ENCODE results near the gene NPY. TPM values are rescaled to one million over a fixed set of nuclear protein-coding genes. Genes with fewer than 3 reads are reported as not detected.

The NPY gene
- total and polyA plus RNA-seq, 4 donors, result 0.47 TPM; not detected in 3

- WGBS, result 82% methylated on average over 5 of the region's 5 CpGs
- H3K9me3 ChIP-seq (ENCODE audit: control insufficient read depth in 4 of 4, low read length in 3 of 4), result no peaks in the 10 kb centered on the region
- TF ChIP-seq SP1 (IDR thresholded peaks at IDR 0.05) (no peak), ATF3 (IDR thresholded peaks at IDR 0.05) (no peak), HNF4A (conservative IDR thresholded peaks at IDR 0.05) (no peak), HNF4G (IDR thresholded peaks at IDR 0.05) (no peak), NR2F2 (IDR thresholded peaks at IDR 0.05) (no peak), TAF1 (conservative IDR thresholded peaks at IDR 0.05) (no peak), REST (IDR thresholded peaks at IDR 0.05) (no peak), FOXA1 (IDR thresholded peaks at IDR 0.05) (no peak), ZBTB33 (IDR thresholded peaks at IDR 0.05) (no peak), JUND (IDR thresholded peaks at IDR 0.05) (no peak), GABPA (IDR thresholded peaks at IDR 0.05 in 1 of 2, conservative IDR thresholded peaks at IDR 0.05 in 1 of 2) (no peak), FOXA2 (IDR thresholded peaks at IDR 0.05) (no peak), EGR1 (IDR thresholded peaks at IDR 0.05; ENCODE audit: low read depth in 2 of 2) (no peak), YY1 (IDR thresholded peaks at IDR 0.05) (no peak), MAX (IDR thresholded peaks at IDR 0.05) (no peak)
- H3K4me3 ChIP-seq (ENCODE audit: low read depth in 1 of 3, low read length in 3 of 3), result no peak overlapping the region
- no peaks in the 10 kb centered on the region for H3K36me3 ChIP-seq (ENCODE audit: control insufficient read depth in 4 of 4, insufficient read depth in 3 of 4, low read depth in 1 of 4, low read length in 3 of 4)
- peaks cover 0 to 2% (median 0%) of the 10 kb centered on the region in 4 donors for H3K27me3 ChIP-seq (ENCODE audit: control insufficient read depth in 4 of 4, insufficient read depth in 4 of 4, low read length in 3 of 4)
- DNase-seq (ENCODE audit: low spot score), result no peak
- no peak overlapping the region for H3K9ac ChIP-seq (ENCODE audit: low read depth in 1 of 2, low read length in 2 of 2)
- no peaks in the 10 kb centered on the region for H3K4me1 ChIP-seq (ENCODE audit: control insufficient read depth in 4 of 4, insufficient read depth in 4 of 4, low read length in 3 of 4)
- H3K27ac ChIP-seq (ENCODE audit: low read depth in 1 of 2, low read length in 2 of 2), result no peak overlapping the region
These were observed 55.6 kb downstream of the NPY start for GRCh38 chr7:24339575-24339974.

- no peaks in the 10 kb centered on the region for H3K9me3 ChIP-seq (ENCODE audit: control insufficient read depth in 4 of 4, low read length in 3 of 4)
- no peak overlapping the region for H3K4me3 ChIP-seq (ENCODE audit: low read depth in 1 of 3, low read length in 3 of 3)
- DNase-seq (ENCODE audit: low spot score), result no peak
- H3K27ac ChIP-seq (ENCODE audit: low read depth in 1 of 2, low read length in 2 of 2), result no peak overlapping the region
- H3K9ac ChIP-seq (ENCODE audit: low read depth in 1 of 2, low read length in 2 of 2), result no peak overlapping the region
- H3K4me1 ChIP-seq (ENCODE audit: control insufficient read depth in 4 of 4, insufficient read depth in 4 of 4, low read length in 3 of 4), result no peaks in the 10 kb centered on the region
- H3K36me3 ChIP-seq (ENCODE audit: control insufficient read depth in 4 of 4, insufficient read depth in 3 of 4, low read depth in 1 of 4, low read length in 3 of 4), result no peaks in the 10 kb centered on the region
- TF ChIP-seq TAF1 (conservative IDR thresholded peaks at IDR 0.05), result no peak
- no peak for TF ChIP-seq SP1 (IDR thresholded peaks at IDR 0.05)
- no peak for TF ChIP-seq ATF3 (IDR thresholded peaks at IDR 0.05)
- TF ChIP-seq JUND (IDR thresholded peaks at IDR 0.05), result no peak
- H3K27me3 ChIP-seq (ENCODE audit: control insufficient read depth in 4 of 4, insufficient read depth in 4 of 4, low read length in 3 of 4), result peaks cover 0 to 2% (median 0%) of the 10 kb centered on the region in 4 donors
- 79% methylated on average over 3 of the region's 3 CpGs for WGBS
These were observed 56.7 kb downstream of the NPY start for GRCh38 chr7:24340727-24341126.

All from liver (tissue), 9 donors.